GM23338 (cell line): ENCODE data around the gene TNFRSF8. TPM values are rescaled to one million over a fixed set of nuclear protein-coding genes. Genes with fewer than 3 reads are reported as not detected.
"Not testable (repeated sequence)": the region's sequence is repeated elsewhere in the genome, so short reads cannot be mapped to it uniquely, and the experiment has no call there.

Experiments used
- ATAC-seq: fragments of 200-7000 bp; cut with Tn5 transposase; 3 replicates; pipeline ENCODE4 v1.9.1; 2020
- DNase-seq: peaks from one replicate; pipeline ENCODE4 v3.0.0-alpha.2; 2015; ENCODE audit warnings: low spot score
- H2AFZ ChIP-seq: fragments of 200-600 bp; sonication (generic); 2 replicates; pipeline ENCODE4 v1.8.0; 2016; ENCODE audit warnings: antibody characterized with exemption, mild to moderate bottlenecking, moderate library complexity
- H3F3A ChIP-seq: fragments of 200-600 bp; sonication (generic); replicated peaks from 2 replicates; pipeline ENCODE4 v1.8.0; 2017; ENCODE audit warnings: antibody characterized with exemption, mixed run types, low read depth
- H3K27ac ChIP-seq: fragments of 200-600 bp; sonication (generic); 2 replicates; pipeline ENCODE4 v1.6.1; 2016; ENCODE audit warnings: low read depth
- H3K27me3 ChIP-seq: fragments of 200-600 bp; sonication (generic); 2 replicates; pipeline ENCODE4 v1.8.0; 2016; ENCODE audit warnings: mild to moderate bottlenecking, mixed run types, moderate library complexity; ENCODE audit not compliant: insufficient read depth
- H3K36me3 ChIP-seq: fragments of 200-600 bp; sonication (generic); 2 replicates; pipeline ENCODE4 v1.8.0; 2016; ENCODE audit warnings: mild to moderate bottlenecking; ENCODE audit not compliant: insufficient read depth
- H3K4me1 ChIP-seq: fragments of 200-600 bp; sonication (generic); 2 replicates; pipeline ENCODE4 v1.8.0; 2016; ENCODE audit warnings: mild to moderate bottlenecking, moderate library complexity; ENCODE audit not compliant: insufficient read depth
- H3K4me2 ChIP-seq: fragments of 200-600 bp; sonication (generic); 2 replicates; pipeline ENCODE4 v1.7.1; 2017; ENCODE audit warnings: mixed run types
- H3K4me3 ChIP-seq: fragments of 200-600 bp; sonication (generic); 2 replicates; pipeline ENCODE4 v1.6.1; 2016; ENCODE audit warnings: mixed run types
- H3K79me2 ChIP-seq: fragments of 200-600 bp; sonication (generic); replicated peaks from 2 replicates; pipeline ENCODE4 v1.8.0; 2017; ENCODE audit warnings: mild to moderate bottlenecking; ENCODE audit not compliant: insufficient read depth
- H3K9me2 ChIP-seq: fragments of 200-600 bp; sonication (generic); 2 replicates; pipeline ENCODE4 v1.8.0; 2017; ENCODE audit not compliant: insufficient read depth
- H4K20me1 ChIP-seq: fragments of 200-600 bp; sonication (generic); replicated peaks from 2 replicates; pipeline ENCODE4 v1.8.0; 2017; ENCODE audit warnings: mild to moderate bottlenecking; ENCODE audit not compliant: insufficient read depth
- H3K27ac Mint-ChIP-seq: 2 replicates; pipeline ENCODE4 v1.8.0; 2020; ENCODE audit warnings: inconsistent platforms, mild to moderate bottlenecking, moderate library complexity, mixed read lengths
- H3K27me3 Mint-ChIP-seq: 3 replicates; pipeline ENCODE4 v1.8.0; 2022; ENCODE audit warnings: low read depth, mild to moderate bottlenecking, moderate library complexity, mixed read lengths, inconsistent platforms; ENCODE audit not compliant: insufficient read depth, poor library complexity
- H3K36me3 Mint-ChIP-seq: 3 replicates; pipeline ENCODE4 v1.8.0; 2021; ENCODE audit warnings: low read depth, mild to moderate bottlenecking, inconsistent platforms, moderate library complexity, mixed read lengths
- H3K4me1 Mint-ChIP-seq: 3 replicates; pipeline ENCODE4 v1.8.0; 2020; ENCODE audit warnings: mild to moderate bottlenecking, inconsistent platforms, mixed read lengths
- H3K4me3 Mint-ChIP-seq: 3 replicates; pipeline ENCODE4 v1.8.0; 2021; ENCODE audit warnings: moderate library complexity, mild to moderate bottlenecking, inconsistent platforms, mixed read lengths
- H3K9me3 Mint-ChIP-seq: 3 replicates; pipeline ENCODE4 v1.8.0; 2020; ENCODE audit warnings: moderate library complexity, mild to moderate bottlenecking, inconsistent platforms, mixed read lengths
- CREB1 ChIP-seq: fragments of 250-450 bp; sonication (Bioruptor Pico); IDR thresholded peaks from 2 replicates; pipeline ENCODE4 v1.5.0; 2020; ENCODE audit warnings: low read depth, mild to moderate bottlenecking, moderate library complexity
- EZH2phosphoT487 ChIP-seq: fragments of 200-600 bp; sonication (generic); IDR thresholded peaks from one replicate; pipeline ENCODE4 v1.8.1; 2018; ENCODE audit warnings: antibody characterized with exemption; ENCODE audit not compliant: unreplicated experiment
- JUNB ChIP-seq: IDR thresholded peaks from one replicate; pipeline ENCODE4 v1.6.1; 2016; ENCODE audit warnings: antibody characterized with exemption; ENCODE audit not compliant: unreplicated experiment
- NANOG ChIP-seq: IDR thresholded peaks from 2 replicates; pipeline ENCODE4 v1.6.1; 2016; ENCODE audit warnings: antibody characterized with exemption, borderline replicate concordance
- ZNF331 ChIP-seq: fragments of 250-450 bp; sonication (Bioruptor Pico); IDR thresholded peaks from 2 replicates; pipeline ENCODE4 v1.5.0; 2020; ENCODE audit warnings: low read depth, mild to moderate bottlenecking, moderate library complexity
- polyA plus RNA-seq: library from polyadenylated mRNA; unstranded; fragments of >200 nt; fragmentation: Nextera tagmentation; extraction: Ambion mirVana; gene quantifications from 2 replicates; pipeline ENCODE4 v1.2.1, GENCODE V29; 2016
- total RNA-seq: library from RNA; depleted of rRNA; stranded (reverse); fragments of >200 nt; shearing (Covaris generic); gene quantifications from 2 replicates; pipeline ENCODE4 v1.2.3, GENCODE V29; 2014
- TF ChIP-seq, protein P1 (sequence below): IDR thresholded peaks from one replicate; pipeline ENCODE4 v1.6.1; 2018; ENCODE audit warnings: antibody characterized with exemption; ENCODE audit not compliant: unreplicated experiment
- TF ChIP-seq, protein P2 (sequence below), 2 experiments: fragments of 200-600 bp in 1 of 2; sonication (generic) in 1 of 2; conservative IDR thresholded peaks; 2 replicates each; pipeline versions ENCODE4 v1.5.1 to v1.6.1; 2016 to 2017; ENCODE audit warnings: antibody characterized with exemption in 2 of 2, low read depth in 2 of 2, mild to moderate bottlenecking in 2 of 2, moderate library complexity in 1 of 2
- TF ChIP-seq, protein P3 (sequence below): IDR thresholded peaks from 2 replicates; pipeline ENCODE4 v1.6.1; 2016; ENCODE audit warnings: antibody characterized with exemption

The TNFRSF8 gene
- total and polyA plus RNA-seq, 2 experiments from 2014 or later = 11.7 to 28.2 TPM

DNA sequence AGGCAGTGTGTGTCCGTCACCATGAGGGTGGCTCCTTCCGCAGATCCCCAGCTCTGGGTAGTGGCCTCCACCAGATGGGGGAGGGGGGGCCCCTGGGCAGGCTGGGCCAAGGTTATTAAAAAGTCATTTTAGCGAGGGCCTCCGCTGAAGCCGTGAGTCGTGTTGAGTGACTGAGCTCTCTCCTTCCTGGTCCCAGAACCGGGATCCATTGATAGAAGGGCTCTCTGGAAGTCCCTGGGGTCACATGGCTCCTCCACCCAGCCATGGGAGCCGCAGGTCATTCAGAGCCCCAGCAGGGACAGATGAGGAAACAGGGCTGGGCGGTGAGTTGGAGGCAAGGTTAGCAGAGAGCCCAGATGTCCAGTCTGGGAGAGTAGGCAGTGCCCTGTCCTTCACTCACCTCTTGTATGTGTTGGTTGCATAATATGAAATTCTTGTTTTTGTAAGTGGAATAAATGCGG is 30.9 kb upstream of the TNFRSF8 start (continued):
- TF ChIP-seq, protein P1, sequence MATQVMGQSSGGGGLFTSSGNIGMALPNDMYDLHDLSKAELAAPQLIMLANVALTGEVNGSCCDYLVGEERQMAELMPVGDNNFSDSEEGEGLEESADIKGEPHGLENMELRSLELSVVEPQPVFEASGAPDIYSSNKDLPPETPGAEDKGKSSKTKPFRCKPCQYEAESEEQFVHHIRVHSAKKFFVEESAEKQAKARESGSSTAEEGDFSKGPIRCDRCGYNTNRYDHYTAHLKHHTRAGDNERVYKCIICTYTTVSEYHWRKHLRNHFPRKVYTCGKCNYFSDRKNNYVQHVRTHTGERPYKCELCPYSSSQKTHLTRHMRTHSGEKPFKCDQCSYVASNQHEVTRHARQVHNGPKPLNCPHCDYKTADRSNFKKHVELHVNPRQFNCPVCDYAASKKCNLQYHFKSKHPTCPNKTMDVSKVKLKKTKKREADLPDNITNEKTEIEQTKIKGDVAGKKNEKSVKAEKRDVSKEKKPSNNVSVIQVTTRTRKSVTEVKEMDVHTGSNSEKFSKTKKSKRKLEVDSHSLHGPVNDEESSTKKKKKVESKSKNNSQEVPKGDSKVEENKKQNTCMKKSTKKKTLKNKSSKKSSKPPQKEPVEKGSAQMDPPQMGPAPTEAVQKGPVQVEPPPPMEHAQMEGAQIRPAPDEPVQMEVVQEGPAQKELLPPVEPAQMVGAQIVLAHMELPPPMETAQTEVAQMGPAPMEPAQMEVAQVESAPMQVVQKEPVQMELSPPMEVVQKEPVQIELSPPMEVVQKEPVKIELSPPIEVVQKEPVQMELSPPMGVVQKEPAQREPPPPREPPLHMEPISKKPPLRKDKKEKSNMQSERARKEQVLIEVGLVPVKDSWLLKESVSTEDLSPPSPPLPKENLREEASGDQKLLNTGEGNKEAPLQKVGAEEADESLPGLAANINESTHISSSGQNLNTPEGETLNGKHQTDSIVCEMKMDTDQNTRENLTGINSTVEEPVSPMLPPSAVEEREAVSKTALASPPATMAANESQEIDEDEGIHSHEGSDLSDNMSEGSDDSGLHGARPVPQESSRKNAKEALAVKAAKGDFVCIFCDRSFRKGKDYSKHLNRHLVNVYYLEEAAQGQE = no peak
- no peak for TF ChIP-seq CREB1 (CRISPR knock-in tag)
- no peak for TF ChIP-seq EZH2phosphoT487
- TF ChIP-seq NANOG = no peak
- TF ChIP-seq, protein P2, sequence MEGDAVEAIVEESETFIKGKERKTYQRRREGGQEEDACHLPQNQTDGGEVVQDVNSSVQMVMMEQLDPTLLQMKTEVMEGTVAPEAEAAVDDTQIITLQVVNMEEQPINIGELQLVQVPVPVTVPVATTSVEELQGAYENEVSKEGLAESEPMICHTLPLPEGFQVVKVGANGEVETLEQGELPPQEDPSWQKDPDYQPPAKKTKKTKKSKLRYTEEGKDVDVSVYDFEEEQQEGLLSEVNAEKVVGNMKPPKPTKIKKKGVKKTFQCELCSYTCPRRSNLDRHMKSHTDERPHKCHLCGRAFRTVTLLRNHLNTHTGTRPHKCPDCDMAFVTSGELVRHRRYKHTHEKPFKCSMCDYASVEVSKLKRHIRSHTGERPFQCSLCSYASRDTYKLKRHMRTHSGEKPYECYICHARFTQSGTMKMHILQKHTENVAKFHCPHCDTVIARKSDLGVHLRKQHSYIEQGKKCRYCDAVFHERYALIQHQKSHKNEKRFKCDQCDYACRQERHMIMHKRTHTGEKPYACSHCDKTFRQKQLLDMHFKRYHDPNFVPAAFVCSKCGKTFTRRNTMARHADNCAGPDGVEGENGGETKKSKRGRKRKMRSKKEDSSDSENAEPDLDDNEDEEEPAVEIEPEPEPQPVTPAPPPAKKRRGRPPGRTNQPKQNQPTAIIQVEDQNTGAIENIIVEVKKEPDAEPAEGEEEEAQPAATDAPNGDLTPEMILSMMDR (conservative IDR thresholded peaks at IDR 0.05; ENCODE audit: low read depth in 2 of 2) = no peak
- no peak for TF ChIP-seq JUNB
- no peak for TF ChIP-seq ZNF331 (CRISPR knock-in tag)
- TF ChIP-seq, protein P3, sequence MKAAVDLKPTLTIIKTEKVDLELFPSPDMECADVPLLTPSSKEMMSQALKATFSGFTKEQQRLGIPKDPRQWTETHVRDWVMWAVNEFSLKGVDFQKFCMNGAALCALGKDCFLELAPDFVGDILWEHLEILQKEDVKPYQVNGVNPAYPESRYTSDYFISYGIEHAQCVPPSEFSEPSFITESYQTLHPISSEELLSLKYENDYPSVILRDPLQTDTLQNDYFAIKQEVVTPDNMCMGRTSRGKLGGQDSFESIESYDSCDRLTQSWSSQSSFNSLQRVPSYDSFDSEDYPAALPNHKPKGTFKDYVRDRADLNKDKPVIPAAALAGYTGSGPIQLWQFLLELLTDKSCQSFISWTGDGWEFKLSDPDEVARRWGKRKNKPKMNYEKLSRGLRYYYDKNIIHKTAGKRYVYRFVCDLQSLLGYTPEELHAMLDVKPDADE = no peak

- H2AFZ ChIP-seq, DNase-seq, H3K9me2 ChIP-seq, H3K27me3 Mint-ChIP-seq, H3K4me2 ChIP-seq, ATAC-seq, H3K4me1 ChIP-seq, H3K27ac Mint-ChIP-seq, H3K27ac ChIP-seq, H3K36me3 ChIP-seq, H4K20me1 ChIP-seq, H3K4me1 Mint-ChIP-seq, H3K4me3 ChIP-seq, H3F3A ChIP-seq, H3K9me3 Mint-ChIP-seq, H3K4me3 Mint-ChIP-seq, H3K27me3 ChIP-seq, H3K79me2 ChIP-seq: not testable (repeated sequence)
- H3K36me3 Mint-ChIP-seq = peaks cover 12% of the 10 kb centered on the region
Observed at GRCh38 chr1:12033441-12033840, 29.7 kb upstream of the TNFRSF8 start.
